Heart left ventricle (tissue), 13 donors: ENCODE measurements around the gene SERHL2.

Experiments
- CTCF ChIP-seq, 12 donors: fragments of 200-600 bp; sonication (generic) in 4 of 12; IDR thresholded peaks; one replicate each; pipeline versions ENCODE4 v1.5.0 to v1.8.0; 2018 to 2022; ENCODE audit warnings: antibody characterized with exemption in 12 of 12, mild to moderate bottlenecking in 5 of 12
- POLR2A ChIP-seq, 2 donors: fragments of 450-650 bp; IDR thresholded peaks; one replicate each; pipeline ENCODE4 v1.6.1; 2017; ENCODE audit warnings: antibody characterized with exemption in 2 of 2, mild to moderate bottlenecking in 2 of 2, moderate library complexity in 2 of 2
- donor health status: ischemic (EF 13 %, LVEDD 7.1; RV severe dilation, severe dysfunction).
- donor health status: DM: no; HTN: yes; CAD: no.
- donor health status: DM: no; HTN: no; CAD: no.
- donor health status: ischemic (EF 25% LVEDD 6.9; RV normal size, moderate dysfunction).
- donor health status: ischemic (EF 25% LVEDD 5.7; RV mildly dilated, moderate dysfunction).
- donor health status: ischemic (EF 35%, LVEDD 5.7; RV mildly dilated, moderate dysfunction).
- donor health status: nonischemic (EF 11% LVEDD 7.7; RV severe dilation, severe dysfunction).
- donor health status: DM: yes; HTN: yes; CAD: no.
- donor health status: PGD.
- donor health status: ischemic (EF 29% LVEDD 5.4; RV normal size, mild dysfunction).
- donor health status: nonischemic (EF 23%, LVEDD 6.1; RV moderate dilation, normal function).

GRCh38 chr22:42621505-42622002 lies 67.8 kb downstream of the SERHL2 start:
- TF ChIP-seq CTCF (IDR thresholded peaks at IDR 0.05) = peak; percentile 85 to 94 (median 91)
- no peak for TF ChIP-seq POLR2A (IDR thresholded peaks at IDR 0.05)
